KG1 (cell line): ENCODE measurements around the gene POLR2J.
A peak's percentile ranks its signal among the peaks of the same experiment; 100 is the strongest.
"Not testable (repeated sequence)": the region's sequence is repeated elsewhere in the genome, so short reads cannot be mapped to it uniquely, and the experiment has no call there.

ENCODE experiments used
- DNase-seq: peaks from one replicate; lab custom pipeline; 2025; lab: John Stamatoyannopoulos, UW

The POLR2J gene

DNA sequence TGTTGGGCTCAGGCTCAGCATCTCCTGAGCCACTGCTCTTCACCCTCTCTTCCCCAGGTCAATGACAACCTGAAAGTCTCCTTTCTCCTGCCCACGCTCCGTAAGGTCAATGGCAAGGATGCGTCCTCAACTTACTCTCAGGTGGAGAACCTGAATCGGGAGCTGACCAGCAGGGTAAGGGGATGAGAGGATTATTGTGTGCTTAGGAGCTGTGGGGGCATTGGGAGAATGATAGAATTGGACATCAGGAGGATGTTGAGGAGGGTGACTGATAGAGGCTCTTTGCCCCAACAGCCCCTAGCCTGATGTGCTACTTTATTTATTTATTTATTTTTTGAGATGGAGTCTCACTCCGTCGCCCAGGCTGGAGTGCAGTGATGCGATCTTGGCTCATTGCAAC is 12.6 kb downstream of the POLR2J start:
- DNase-seq = no peak

DNA sequence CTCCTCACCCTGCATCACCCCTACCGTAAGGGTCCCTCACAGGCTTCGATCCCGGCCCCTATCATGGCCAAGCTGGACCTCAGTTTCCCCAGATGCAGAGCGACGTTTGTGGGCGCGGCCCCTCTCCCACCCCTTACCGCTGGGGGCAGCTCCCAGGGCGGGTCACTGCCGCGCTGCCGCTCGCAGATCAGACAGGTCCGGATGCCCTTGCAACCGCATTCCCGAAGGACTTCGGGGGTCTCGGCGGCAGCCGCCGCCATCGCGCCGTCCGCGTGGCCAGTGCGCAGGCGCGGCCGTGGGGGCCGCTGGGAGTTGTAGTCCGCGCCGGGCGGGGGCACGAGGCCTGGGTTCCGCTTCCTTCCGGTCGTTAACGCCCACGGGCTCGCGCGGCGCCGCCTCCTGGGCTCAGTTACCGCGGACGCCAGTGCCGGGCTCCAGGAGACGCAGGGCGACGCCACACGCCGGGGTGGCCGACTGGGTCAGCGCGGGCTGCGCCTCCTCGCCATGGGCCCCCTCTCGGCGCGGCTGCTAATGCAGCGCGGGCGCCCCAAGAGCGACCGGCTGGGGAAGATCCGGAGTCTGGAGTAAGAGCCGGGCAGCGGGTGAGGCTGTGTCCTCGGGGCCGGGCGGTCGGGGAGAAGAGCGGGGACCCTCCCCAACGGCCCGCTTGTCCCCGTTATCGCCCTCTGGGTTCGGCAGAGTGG is 14.0 kb downstream of the POLR2J start, which contains the start of the genes ALKBH4 and LRWD1:
Gene ALKBH4 (minus strand): TSS at position 287 of the 704 bp plus-strand sequence. CDS start 27 bp downstream, at position 260.
Gene LRWD1 (plus strand): TSS at position 408 of the 704 bp plus-strand sequence. CDS start 97 bp downstream, at position 505.
- DNase-seq = peak; percentile 41

- DNase-seq = no peak
Measured at GRCh38 chr7:102463841-102464576, 14.7 kb downstream of the POLR2J start.

GRCh38 chr7:102460467-102460866 is 18.3 kb downstream of the POLR2J start:
- DNase-seq = no peak

DNA sequence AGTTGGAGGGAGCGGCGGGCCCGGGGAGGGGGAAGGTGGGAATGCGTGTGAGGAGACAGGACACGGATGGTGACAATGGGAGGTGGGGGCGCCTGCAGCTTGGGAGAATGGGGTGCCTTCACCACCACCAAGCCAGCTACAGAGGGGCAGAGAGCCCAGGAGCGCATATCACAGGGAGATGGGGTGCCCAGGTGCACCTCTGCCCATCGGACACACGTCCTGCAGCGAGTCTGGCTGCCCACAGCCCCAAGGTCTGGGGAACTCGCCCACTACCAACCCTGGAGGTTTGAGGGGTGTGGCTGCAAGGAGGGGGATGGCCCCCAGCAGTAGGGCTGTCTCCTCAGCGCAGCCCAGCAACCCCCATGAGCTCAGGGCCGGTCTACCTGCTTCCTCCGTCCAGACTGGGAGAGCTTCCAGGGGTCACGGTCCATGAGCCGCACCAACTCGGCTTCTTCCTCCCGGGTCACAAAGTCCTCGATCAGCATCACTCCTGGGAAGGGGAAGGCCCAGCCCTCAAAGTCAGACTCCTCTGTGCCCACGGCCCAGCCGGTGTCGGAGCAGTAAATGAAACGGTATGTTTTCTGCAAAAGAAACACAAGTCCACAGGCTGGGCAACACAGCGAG is 19.4 kb downstream of the POLR2J start:
- DNase-seq = no peak

- no peak for DNase-seq
Measured at GRCh38 chr7:102457352-102457924, 21.3 kb downstream of the POLR2J start.

DNA sequence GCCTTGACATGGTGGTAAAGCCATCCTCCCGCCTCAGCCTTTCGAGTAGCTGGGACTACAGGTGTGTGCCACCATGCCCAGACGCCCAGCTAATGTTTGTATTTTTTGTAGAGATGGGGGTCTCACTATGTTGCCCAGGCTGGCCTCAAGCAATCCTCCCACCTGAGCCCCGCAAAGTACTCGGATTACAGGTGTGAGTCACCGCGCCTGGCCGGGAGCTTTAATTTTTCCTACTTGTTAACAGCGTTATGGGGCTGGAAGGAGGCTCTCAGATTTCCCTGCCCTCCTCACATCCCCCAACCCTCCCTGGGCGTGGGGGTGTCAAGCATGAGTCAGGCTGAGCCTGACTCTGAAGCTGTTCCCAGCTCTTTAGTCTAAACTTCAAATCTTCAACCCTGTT is 22.4 kb downstream of the POLR2J start:
- no peak for DNase-seq

- DNase-seq = no peak
Measured at GRCh38 chr7:102455596-102455995, 23.1 kb downstream of the POLR2J start.

- DNase-seq = not testable (repeated sequence)
Measured at GRCh38 chr7:102454932-102455331, 23.8 kb downstream of the POLR2J start.

DNA sequence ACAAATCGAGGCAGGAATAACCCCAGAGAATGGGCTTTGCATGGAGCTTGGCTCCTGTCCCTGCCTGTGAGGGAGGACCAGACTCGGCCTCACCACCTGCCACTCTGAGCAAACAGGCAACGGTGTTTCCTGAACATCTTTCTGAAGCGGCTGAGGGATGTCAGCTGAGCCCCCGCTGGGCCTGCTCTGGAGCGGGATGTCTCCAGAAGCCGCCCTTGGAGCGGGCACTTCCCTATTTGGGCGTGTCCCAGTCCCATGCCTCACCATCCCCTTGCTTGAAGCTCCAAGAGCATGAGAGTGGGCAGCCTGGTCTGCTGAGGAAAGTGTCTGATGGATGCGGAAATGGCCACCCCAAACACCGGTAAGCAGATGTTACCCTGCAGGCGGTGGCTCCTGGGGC is 24.3 kb downstream of the POLR2J start:
- no peak for DNase-seq

DNA sequence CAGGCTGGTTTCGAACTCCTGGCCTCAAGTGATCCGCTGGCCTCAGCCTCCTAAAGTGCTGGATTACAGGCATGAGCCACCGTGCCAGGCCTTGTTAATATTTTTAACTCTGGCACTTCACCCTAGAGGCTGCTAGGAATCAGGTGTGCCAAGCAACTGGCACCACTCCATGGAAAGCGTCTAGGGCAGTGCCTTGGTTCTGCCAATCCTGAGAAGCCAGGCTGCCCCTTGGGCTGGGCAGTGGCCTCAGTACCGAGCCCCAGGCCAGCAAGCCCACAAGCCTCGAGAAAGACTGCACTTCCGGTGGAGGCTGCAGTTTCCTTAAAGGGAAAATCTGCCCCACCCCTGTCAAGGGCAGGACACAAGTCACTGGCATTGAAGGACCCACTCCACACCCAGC is 25.4 kb downstream of the POLR2J start:
- DNase-seq = no peak

DNA sequence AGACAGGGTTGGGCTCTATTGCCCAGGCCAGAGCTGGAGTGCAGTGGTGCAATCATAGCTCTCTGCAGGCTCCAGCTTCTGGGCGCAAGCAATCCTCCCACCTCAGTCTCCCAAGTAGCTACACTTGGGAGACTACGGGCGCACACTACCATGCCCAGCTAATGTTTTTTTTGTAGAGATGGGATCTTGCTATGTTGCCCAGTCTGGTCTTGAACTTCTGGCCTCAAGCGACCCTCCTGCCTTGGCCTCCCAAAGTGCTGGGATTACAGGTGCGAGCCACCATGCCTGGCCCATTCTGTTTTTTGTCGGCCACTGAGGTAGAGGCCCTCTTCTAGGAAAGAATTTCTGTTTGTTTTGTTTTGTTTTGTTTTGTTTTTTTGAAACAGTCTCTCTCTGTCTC is 26.3 kb downstream of the POLR2J start:
- DNase-seq = no peak

DNA sequence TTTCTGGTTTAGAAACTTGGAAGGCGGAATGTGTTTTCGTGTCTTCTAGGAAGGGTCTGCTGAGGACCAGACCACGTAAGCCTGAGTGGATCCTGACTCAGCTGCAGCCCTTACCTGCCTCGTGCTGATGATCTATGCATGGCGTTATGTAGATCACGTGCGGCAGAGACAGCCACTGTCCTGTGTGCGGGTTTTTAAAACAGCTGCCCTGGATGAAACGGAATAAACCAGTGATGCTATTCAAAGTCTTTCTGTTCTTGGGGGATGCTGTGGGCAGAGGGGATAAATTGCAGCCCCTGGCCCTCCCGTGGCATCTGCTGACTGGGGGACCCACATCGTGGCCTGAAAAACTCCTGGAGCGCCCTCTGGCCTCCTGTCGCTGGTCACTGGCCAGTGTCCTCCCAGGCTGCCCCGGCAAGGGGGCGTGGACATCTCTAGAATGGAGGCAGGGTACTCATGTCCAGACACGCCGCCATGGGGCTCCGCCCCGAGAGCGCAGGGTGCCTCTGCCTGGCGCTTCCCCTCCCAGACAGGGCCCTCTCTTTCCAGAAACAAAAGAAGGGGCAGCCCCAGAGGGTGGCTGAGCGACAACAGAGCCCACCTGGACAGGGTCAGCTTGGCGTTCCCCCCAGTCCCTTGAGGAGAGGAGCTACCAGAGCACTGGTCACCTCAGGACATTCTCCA is 27.2 kb downstream of the POLR2J start:
- no peak for DNase-seq

DNA sequence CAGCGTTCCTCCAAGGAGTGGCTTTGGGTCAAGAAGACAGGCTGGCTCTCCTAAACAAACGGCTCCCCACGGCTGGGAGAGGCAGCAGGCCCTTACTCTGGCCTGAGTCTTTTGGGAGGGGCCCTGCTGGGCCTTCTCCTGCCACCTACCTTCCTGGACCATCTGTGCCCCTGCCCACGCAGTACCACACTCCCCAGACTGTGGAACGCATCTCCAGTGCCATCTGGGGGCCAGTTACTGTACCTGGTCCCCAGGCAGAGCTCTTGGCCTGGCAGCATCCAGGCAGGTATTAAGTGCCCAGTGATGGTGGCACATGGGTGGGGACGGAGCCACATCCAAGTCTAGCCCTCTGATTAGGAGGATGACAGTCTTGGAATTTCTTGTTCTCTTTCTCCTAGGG is 28.5 kb downstream of the POLR2J start:
- no peak for DNase-seq

GRCh38 chr7:102449136-102449535 is 29.6 kb downstream of the POLR2J start:
- no peak for DNase-seq

DNA sequence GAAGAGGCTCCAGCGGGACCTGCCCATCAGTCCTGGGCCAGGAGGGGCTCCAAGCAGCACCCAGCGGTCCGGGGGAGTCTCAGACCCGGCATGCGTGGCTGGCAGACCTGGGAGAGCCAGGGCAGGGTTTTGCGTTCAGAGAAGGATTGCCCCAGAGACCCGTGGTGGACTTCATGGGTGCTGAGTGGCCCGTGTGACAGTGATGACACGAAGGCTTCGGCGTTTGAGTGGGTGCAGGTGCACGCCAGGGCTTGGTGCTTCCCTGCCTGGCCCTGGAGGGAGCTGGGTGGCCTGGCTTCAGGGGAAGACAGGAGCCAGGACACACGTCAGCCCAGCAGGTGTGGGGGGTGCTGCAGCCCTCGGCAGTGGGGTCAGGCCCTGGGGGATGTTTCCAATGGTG is 31.4 kb downstream of the POLR2J start:
- no peak for DNase-seq

GRCh38 chr7:102446387-102447156 is 32.1 kb downstream of the POLR2J start:
- DNase-seq = no peak

GRCh38 chr7:102445674-102446071 is 33.0 kb downstream of the POLR2J start:
- DNase-seq = no peak

DNA sequence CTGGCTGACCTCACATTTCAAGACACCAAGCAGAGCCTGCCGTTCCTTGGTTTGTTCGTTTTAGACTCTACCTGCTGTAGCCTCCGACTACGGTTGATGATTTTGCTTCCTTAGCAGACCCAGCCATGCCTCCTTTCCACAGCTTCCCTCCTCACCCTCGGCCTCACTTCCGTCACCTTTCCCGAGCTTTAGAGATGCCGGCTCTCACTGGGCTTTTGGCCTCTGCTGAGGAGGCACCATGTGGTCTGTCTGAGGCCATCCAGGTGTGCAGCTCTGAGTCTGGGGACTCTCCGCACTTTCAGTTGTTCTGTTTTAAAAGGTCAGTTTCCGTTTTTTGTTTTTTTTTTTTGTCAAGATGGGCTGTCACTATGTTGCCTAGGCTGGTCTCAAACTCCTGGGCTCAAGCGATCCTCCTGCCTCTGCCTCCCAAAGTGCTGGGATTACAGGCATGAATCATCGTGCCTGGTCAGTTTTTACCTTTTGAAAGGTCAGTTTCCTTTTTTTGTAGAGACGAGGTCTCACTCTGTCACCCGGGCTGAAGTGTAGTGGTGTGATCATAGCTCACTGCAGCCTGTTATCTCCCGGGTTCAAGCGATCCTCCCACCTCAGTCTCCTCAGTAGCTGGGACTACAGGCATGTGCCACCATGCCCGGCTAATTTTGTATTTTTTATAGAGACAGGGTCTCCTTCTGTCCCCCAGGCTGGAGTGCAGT is 33.6 kb downstream of the POLR2J start:
- no peak for DNase-seq

DNA sequence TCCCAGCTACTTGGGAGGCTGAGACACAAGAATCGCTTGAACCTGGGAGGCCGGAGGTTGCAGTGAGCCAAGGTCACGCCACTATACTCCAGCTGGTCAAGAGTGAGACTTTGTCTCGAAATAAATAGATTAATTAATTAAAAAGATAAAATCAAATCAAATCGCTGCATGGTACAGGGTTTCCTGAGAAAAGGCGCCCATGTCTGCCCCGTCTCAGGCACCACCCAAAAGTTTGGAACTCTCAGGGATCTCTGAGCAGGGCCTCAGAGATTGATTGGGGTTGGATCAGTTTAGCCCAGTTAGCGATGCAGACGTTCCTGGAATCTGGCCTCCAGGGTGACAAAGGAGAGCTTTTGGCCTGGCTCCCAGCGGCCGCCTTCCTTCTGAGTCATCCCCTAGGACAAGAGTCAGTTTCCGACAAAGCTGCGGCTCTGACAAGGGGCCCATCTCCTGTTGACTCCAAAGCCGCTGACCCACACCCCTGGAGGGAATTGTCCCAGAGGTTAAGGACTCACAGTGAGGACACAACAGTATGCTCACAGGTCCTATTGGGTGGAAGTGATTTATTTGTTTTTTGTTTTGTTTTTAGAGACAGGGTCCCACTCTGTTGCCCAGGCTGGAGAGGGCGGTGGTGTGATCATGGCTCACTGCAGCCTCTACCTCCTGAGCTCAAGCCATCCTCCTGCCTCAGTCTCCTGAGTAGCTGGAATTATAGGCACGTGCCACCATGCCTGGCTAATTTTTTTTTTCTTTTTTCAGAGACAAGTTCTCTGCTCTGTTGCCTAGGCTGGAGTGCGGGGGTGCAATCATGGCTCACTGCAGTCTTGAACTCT is 38.5 kb downstream of the POLR2J start:
- no peak for DNase-seq
